Astrocyte of the cerebellum (primary cell): Measurements from ENCODE around the gene WDR5B.

ENCODE experiments used
- DNase-seq: peaks from one replicate; pipeline ENCODE4 v3.0.0-alpha.2; 2011; ENCODE audit warnings: low read depth
- H3K4me3 ChIP-seq: 2 replicates; pipeline ENCODE4 v1.5.1; 2011; ENCODE audit warnings: mild to moderate bottlenecking, low read depth, low read length, moderate library complexity
- CTCF ChIP-seq: IDR thresholded peaks from 2 replicates; pipeline ENCODE4 v1.5.1; 2012; ENCODE audit warnings: low read length, low read depth, moderate library complexity, mild to moderate bottlenecking; ENCODE audit errors: missing control alignments
- in situ Hi-C: cut with HindIII; loops from 2 replicates; pipeline ENCODE4 v1.10.0; 2017; ENCODE audit warnings: low sequenced_read_pairs

Gene WDR5B

DNA sequence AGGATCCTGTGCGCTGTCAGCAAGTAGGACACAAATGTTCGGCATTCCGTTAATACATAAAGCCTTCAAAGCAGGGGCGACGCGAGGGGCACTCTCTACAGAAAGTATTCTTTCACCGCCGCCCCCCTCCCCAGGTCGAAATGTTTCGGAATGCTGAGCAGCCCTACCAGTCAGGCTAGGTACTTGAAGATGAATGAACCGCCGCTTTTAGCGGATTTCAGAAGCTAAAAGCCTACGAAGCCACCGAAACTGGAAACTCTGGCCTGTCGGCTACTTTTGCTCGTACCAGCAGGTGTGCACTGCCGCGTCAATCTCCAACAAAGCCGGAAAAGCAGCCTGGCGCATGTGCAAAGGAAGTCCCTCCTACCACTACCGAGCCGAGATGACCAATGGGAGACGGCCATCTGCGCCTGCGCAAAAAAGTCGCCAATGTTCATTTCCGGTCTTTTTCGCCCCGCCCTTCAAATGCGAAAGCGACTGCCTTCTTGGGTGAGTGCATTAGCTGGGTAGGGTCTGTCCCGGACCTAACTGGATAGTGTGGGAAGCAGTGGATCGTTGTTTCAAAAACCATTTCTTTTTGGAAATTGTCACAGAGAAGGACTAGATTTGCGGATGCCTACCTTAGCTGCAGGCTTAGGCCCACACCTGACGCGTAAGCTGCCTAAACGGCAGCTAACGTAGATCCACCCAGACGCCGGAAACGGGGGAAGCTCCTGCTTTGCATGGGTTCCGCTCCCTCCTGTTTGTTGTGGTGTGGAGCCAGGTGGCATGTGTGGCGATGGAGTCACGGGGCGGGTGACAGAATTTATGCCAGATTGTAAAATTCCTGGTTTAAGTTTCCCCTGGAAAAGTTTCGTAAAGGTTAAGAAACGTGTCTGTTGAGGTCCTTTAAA is at the start of gene WDR5B:
WDR5B (minus strand) TSS at position 301 of the 893 bp plus-strand sequence. CDS start 534 bp downstream, outside the sequence.
- peak; percentile 13 for TF ChIP-seq CTCF
- peak; percentile 96 for DNase-seq
- H3K4me3 ChIP-seq: peak within 1 kb of the TSS; percentile 89
- in situ Hi-C loops: no loop called here

DNA sequence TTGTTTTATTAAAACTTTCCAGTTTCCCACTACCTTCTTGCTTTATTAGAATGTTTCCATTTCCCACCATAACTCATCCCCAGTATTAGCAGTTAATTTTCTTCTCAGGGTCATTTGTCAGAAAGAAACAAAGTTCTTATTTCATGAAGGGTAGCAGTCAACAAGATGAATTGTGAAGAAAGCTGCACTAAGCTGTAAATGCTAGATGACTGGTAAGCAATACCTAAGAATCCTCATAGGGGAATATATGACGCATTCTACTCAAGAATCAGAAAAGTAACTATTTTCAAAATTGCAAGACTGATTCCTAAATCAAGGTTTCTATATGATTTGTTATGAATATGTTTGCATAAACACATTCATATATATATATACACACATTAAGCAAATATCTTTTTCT is 48.8 kb upstream of the WDR5B start:
- no peak overlapping the region for H3K4me3 ChIP-seq
- no peak for DNase-seq
- no peak for TF ChIP-seq CTCF
- in situ Hi-C loops: loop anchor here (25.0 kb wide), 1 partner anchor 198 kb away; no protein-coding TSS in a partner anchor

- H3K4me3 ChIP-seq: no peak overlapping the region
- DNase-seq: no peak
- in situ Hi-C loops: loop anchor here (25.0 kb wide), 1 partner anchor 200 kb away; no protein-coding TSS in a partner anchor
- no peak for TF ChIP-seq CTCF
Measured at GRCh38 chr3:122462406-122462805, 46.5 kb upstream of the WDR5B start.

DNA sequence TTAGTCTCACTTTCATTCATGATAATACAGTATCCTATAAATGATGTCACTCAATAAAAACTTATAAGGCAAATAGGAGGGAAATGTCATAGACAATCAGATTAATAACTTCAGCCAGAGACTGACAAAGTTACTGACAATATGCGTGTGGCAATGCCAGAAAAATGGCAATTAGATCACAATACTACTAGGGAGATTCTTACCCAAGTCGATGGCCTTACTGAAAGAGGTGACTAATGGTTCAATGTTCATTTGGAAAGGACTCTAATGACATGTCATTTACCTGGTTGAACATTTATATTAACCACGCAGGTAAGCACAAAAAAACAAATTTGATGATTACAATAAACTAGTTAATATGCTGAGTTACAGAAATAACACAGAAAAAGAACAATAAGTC is 45.9 kb upstream of the WDR5B start:
- TF ChIP-seq CTCF: no peak
- DNase-seq: no peak
- H3K4me3 ChIP-seq: no peak overlapping the region
- in situ Hi-C loops: loop anchor here (25.0 kb wide), 1 partner anchor 200 kb away; no protein-coding TSS in a partner anchor

- DNase-seq: peak; percentile 61
- H3K4me3 ChIP-seq: no peak overlapping the region
- in situ Hi-C loops: loop anchor here (25.0 kb wide), 1 partner anchor 203 kb away; no protein-coding TSS in a partner anchor
- peak; percentile 40 for TF ChIP-seq CTCF
Measured at GRCh38 chr3:122458992-122459391, 43.1 kb upstream of the WDR5B start.

DNA sequence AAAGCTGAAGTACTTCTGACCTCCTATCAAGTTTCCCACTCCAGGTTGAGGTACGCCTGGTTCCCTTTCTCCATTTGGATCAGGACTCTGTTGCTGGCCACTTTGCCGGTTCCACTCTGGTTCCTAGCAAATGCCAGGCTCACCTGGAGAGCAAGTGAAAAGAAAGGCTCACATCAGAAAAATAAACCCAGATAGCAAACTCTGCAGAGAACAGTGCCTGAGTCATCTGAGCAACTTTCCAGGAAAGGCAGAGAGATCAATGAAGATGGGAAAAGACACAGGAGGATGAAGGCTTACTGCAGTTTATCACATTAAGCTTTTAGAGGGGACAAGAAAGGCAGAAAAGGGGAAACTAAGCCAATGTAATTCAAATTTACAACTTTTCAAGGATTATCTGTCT is 41.8 kb upstream of the WDR5B start:
- TF ChIP-seq CTCF: no peak
- no peak for DNase-seq
- in situ Hi-C loops: loop anchor here (25.0 kb wide), 1 partner anchor 205 kb away; no protein-coding TSS in a partner anchor

More for the DNA sequence above, 41.8 kb upstream of the WDR5B start:
- H3K4me3 ChIP-seq: no peak overlapping the region
